SU-DHL-6 (cell line): ENCODE data around the gene PRADC1.

Experiments
- EZH2phosphoT487 ChIP-seq: fragments of 200-600 bp; sonication (generic), shearing (Covaris generic); conservative IDR thresholded peaks from 2 replicates; pipeline ENCODE4 v1.6.1; 2018; ENCODE audit warnings: mild to moderate bottlenecking, antibody characterized with exemption, low read length, moderate library complexity, mixed read lengths
- TF ChIP-seq, protein P1 (sequence below): fragments of 200-600 bp; sonication (generic); IDR thresholded peaks from one replicate; pipeline ENCODE4 v1.5.1; 2017; ENCODE audit warnings: antibody characterized with exemption, mild to moderate bottlenecking, low read length, moderate library complexity; ENCODE audit not compliant: insufficient read depth, poor library complexity, severe bottlenecking

DNA sequence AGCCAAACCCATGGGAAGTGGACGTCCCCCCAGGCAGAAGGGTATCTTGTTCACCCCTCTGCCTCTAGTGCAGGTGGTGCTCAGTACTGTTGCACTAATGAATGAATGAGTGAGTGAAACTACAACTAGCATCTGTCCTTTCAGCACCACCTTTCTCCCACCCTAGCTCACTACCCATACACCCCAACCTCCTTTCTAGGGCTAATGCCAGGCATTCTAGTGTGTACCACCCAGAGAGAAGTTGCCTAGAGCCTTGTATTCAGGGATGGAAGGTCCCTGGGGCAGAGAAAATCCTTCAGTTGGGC is 23.5 kb upstream of the PRADC1 start:
- TF ChIP-seq, protein P1, sequence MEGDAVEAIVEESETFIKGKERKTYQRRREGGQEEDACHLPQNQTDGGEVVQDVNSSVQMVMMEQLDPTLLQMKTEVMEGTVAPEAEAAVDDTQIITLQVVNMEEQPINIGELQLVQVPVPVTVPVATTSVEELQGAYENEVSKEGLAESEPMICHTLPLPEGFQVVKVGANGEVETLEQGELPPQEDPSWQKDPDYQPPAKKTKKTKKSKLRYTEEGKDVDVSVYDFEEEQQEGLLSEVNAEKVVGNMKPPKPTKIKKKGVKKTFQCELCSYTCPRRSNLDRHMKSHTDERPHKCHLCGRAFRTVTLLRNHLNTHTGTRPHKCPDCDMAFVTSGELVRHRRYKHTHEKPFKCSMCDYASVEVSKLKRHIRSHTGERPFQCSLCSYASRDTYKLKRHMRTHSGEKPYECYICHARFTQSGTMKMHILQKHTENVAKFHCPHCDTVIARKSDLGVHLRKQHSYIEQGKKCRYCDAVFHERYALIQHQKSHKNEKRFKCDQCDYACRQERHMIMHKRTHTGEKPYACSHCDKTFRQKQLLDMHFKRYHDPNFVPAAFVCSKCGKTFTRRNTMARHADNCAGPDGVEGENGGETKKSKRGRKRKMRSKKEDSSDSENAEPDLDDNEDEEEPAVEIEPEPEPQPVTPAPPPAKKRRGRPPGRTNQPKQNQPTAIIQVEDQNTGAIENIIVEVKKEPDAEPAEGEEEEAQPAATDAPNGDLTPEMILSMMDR: no peak
- no peak for TF ChIP-seq EZH2phosphoT487
